ENCODE results near the gene HIPK3.

Gene HIPK3

DNA sequence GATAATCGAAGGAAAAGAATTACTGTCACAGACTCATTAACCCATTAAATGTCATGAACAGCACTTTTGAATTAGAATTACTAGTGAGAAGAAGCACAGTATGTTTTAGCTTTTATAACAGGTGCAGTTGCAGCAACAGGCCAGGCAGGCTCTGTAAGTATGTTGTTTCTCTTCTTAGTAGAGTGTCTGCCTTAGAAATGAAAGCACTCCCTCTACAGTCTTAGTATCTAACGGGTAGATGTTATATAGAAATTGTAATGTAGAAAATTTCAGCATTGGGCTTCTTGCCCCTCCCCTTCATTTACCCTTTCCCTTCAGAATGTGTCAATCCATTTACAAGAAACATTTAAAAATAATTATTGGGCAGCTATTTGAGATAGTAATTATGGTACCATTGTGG lies 87.4 kb downstream of the HIPK3 start:
- no peak overlapping the region for H3K4me3 ChIP-seq (ENCODE audit: low read depth in 1 of 2, low read length in 1 of 2)
- TF ChIP-seq, protein P1, sequence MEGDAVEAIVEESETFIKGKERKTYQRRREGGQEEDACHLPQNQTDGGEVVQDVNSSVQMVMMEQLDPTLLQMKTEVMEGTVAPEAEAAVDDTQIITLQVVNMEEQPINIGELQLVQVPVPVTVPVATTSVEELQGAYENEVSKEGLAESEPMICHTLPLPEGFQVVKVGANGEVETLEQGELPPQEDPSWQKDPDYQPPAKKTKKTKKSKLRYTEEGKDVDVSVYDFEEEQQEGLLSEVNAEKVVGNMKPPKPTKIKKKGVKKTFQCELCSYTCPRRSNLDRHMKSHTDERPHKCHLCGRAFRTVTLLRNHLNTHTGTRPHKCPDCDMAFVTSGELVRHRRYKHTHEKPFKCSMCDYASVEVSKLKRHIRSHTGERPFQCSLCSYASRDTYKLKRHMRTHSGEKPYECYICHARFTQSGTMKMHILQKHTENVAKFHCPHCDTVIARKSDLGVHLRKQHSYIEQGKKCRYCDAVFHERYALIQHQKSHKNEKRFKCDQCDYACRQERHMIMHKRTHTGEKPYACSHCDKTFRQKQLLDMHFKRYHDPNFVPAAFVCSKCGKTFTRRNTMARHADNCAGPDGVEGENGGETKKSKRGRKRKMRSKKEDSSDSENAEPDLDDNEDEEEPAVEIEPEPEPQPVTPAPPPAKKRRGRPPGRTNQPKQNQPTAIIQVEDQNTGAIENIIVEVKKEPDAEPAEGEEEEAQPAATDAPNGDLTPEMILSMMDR (IDR thresholded peaks at IDR 0.05): no peak
- H3K4me1 ChIP-seq (ENCODE audit: control insufficient read depth in 1 of 2, insufficient read depth in 1 of 2, low read depth in 1 of 2, low read length in 1 of 2): no peaks in the 10 kb centered on the region
- H3K27ac ChIP-seq: no peak overlapping the region
- H3K36me3 ChIP-seq: peaks cover 94% of the 10 kb centered on the region
- no peaks in the 10 kb centered on the region for H3K27me3 ChIP-seq
- H3K9me3 ChIP-seq: no peaks in the 10 kb centered on the region

DNA sequence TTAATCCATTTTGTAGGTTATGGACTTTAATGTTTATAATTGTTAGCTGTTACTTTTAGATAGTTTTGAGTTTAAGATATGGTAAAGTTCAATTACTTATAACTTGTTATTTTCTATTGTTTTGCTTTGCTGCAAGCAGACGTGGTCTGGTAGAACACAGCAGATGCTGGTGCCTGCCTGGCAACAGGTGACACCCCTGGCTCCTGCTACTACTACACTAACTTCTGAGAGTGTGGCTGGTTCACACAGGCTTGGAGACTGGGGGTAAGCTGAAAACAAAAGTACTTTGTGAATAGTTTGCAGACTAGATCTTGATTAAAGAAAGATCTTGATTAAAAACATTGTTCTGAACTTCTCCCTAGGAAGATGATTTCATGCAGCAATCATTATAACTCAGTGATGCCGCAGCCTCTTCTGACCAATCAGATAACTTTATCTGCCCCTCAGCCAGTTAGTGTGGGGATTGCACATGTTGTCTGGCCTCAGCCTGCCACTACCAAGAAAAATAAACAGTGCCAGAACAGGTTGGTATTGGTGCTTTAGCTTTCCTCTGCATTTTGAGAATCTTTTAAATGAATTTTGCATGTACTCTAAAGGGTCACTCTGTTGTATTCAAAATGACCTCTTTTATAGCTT lies 90.4 kb downstream of the HIPK3 start:
- no peaks in the 10 kb centered on the region for H3K4me1 ChIP-seq (ENCODE audit: control insufficient read depth in 1 of 2, insufficient read depth in 1 of 2, low read depth in 1 of 2, low read length in 1 of 2)
- no peaks in the 10 kb centered on the region for H3K9me3 ChIP-seq
- no peak overlapping the region for H3K27ac ChIP-seq
- no peak overlapping the region for H3K4me3 ChIP-seq (ENCODE audit: low read depth in 1 of 2, low read length in 1 of 2)
- TF ChIP-seq, protein P1 (IDR thresholded peaks at IDR 0.05): no peak
- no peaks in the 10 kb centered on the region for H3K27me3 ChIP-seq
- peaks cover 94% of the 10 kb centered on the region for H3K36me3 ChIP-seq

DNA sequence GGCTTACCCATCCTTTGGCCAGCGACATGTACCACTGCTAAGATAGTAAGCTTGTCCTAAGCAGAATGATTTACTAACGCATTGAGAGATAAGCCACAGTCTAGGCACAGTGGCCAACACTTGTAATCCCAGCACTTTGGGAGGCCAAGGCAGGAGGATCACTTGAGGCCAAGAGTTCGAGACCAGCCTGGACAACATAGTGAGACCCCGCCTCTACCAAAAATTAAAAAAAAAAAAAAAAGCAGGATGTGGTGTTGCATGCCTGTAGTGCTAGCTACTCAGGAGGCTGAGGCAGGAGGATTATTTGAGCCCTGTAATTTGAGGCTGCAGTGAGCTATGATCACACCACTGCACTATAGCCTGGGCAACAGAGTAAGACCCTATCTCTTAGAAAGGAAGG lies 93.1 kb downstream of the HIPK3 start:
- Histone ChIP-seq H3K27ac (no peak overlapping the region), H3K36me3 (peaks cover 95% of the 10 kb centered on the region), H3K27me3 (no peaks in the 10 kb centered on the region), H3K4me1 (ENCODE audit: control insufficient read depth in 1 of 2, insufficient read depth in 1 of 2, low read depth in 1 of 2, low read length in 1 of 2) (no peaks in the 10 kb centered on the region), H3K9me3 (no peaks in the 10 kb centered on the region), H3K4me3 (ENCODE audit: low read depth in 1 of 2, low read length in 1 of 2) (no peak overlapping the region)
- TF ChIP-seq, protein P1 (IDR thresholded peaks at IDR 0.05): no peak

DNA sequence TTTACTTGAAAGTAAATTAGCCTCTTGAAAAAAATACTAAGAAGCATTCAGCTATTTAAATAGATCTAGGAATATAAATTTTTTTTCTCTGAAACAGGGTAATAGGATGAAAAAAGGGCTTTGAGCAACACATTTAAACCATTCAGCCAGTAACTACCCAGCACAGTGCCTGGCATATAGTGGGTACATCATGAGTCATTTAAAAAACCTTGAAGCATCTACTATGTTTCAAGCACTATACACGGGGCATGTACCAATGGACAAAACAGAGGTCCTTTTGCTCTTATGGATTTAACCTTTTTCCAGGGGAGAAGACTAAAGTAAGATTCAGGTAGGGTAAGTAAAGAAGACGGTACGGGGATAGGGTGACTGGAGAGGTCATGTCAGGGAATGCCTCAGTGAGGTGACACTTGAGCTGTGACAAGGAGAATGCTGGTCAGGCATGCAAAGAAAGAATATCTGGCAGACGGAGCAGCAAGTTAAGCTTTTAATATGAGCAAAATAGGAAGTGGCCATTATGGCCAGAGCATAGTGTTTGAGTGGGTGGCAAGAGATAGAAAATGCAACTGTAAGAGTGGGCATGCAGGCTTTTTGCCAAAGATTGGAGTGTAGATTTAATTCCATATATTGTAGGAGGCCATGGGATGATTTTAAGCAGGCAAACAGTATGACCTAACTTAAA lies 101.1 kb downstream of the HIPK3 start:
- Histone ChIP-seq H3K4me1 (ENCODE audit: control insufficient read depth in 1 of 2, insufficient read depth in 1 of 2, low read depth in 1 of 2, low read length in 1 of 2) (no peaks in the 10 kb centered on the region), H3K4me3 (ENCODE audit: low read depth in 1 of 2, low read length in 1 of 2) (no peak overlapping the region), H3K36me3 (peaks cover 33% of the 10 kb centered on the region), H3K27ac (no peak overlapping the region), H3K9me3 (no peaks in the 10 kb centered on the region), H3K27me3 (peaks cover 1% of the 10 kb centered on the region)
- TF ChIP-seq, protein P1 (IDR thresholded peaks at IDR 0.05): no peak

DNA sequence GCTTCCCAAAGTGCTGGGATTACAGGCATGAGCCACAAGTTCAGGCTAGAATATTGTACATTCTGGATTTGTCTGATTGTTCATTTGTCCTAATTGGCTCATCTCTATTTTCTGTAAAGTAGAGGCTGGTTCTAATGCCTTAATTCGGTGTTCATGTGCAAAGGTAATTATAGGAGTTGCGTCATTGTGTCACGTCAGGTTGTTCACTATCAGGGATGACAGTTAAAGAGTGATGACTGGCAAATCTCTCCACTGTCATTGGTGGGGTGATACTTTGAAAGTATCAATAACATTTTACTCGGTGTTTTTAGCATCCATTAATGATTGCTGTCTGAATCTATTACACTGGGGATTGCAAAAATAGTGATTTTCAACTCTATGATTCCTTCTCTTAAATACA lies 103.5 kb downstream of the HIPK3 start:
- H3K27me3 ChIP-seq: peaks cover 25% of the 10 kb centered on the region
- H3K4me1 ChIP-seq (ENCODE audit: control insufficient read depth in 1 of 2, insufficient read depth in 1 of 2, low read depth in 1 of 2, low read length in 1 of 2): no peaks in the 10 kb centered on the region
- TF ChIP-seq, protein P1 (IDR thresholded peaks at IDR 0.05): no peak
- H3K36me3 ChIP-seq: peaks cover 12% of the 10 kb centered on the region
- H3K4me3 ChIP-seq (ENCODE audit: low read depth in 1 of 2, low read length in 1 of 2): no peak overlapping the region
- no peak overlapping the region for H3K27ac ChIP-seq
- H3K9me3 ChIP-seq: no peaks in the 10 kb centered on the region

Measured in neutrophil (primary cell).